ENCODE measurements around the gene SPAM1.

SPAM1 gene

DNA sequence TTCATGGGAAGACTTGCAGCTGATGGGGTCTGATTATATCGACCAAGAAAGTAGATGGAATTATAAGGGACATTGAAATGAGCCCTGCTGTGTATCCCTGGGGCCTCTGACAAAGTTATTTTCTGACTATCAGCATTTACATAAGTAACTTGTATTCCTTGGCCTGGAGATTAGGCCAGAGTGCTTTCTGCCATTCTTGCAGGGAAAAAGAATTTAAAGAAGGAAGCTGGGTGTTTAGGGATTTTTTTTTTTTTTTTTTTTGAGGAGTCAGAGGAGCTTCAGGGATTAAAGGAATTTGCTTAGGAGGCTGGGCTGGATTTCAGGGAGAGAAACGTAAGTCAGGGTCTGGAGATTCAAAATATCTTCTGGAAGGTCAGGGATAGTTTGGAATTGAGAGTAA is 4.6 kb downstream of the SPAM1 start:
- TF ChIP-seq, protein P1, sequence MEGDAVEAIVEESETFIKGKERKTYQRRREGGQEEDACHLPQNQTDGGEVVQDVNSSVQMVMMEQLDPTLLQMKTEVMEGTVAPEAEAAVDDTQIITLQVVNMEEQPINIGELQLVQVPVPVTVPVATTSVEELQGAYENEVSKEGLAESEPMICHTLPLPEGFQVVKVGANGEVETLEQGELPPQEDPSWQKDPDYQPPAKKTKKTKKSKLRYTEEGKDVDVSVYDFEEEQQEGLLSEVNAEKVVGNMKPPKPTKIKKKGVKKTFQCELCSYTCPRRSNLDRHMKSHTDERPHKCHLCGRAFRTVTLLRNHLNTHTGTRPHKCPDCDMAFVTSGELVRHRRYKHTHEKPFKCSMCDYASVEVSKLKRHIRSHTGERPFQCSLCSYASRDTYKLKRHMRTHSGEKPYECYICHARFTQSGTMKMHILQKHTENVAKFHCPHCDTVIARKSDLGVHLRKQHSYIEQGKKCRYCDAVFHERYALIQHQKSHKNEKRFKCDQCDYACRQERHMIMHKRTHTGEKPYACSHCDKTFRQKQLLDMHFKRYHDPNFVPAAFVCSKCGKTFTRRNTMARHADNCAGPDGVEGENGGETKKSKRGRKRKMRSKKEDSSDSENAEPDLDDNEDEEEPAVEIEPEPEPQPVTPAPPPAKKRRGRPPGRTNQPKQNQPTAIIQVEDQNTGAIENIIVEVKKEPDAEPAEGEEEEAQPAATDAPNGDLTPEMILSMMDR (IDR thresholded peaks at IDR 0.05; ENCODE audit: control insufficient read depth, extremely low read depth, insufficient read depth), result no peak
- no peak for DNase-seq (ENCODE audit: low read depth)
- no peak overlapping the region for H3K4me3 ChIP-seq (ENCODE audit: low read depth, low read length)

- H3K4me3 ChIP-seq (ENCODE audit: low read depth, low read length), result no peak overlapping the region
- DNase-seq (ENCODE audit: low read depth), result no peak
- TF ChIP-seq, protein P1 (IDR thresholded peaks at IDR 0.05; ENCODE audit: control insufficient read depth, extremely low read depth, insufficient read depth), result no peak
Measured at GRCh38 chr7:123935436-123936381, 10.7 kb downstream of the SPAM1 start.

DNA sequence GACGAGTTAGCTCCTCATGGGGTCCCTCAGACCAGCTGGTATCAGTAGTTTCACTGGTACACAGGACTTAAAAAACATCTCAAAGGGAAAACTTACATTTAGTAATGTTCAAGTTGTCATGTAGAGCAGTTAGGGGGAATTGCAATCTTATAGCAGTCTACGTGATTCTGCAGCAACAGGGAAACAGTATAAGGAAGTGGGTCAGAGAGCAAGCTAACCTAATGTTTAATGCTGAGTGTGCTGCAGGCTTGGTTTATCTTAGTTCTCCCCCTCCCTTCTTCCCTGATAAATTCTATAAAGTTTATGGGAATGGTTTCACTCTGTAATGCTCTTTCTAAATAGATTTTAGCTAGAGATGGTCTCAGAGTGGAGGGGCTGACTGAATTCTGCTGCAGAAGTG is 11.3 kb downstream of the SPAM1 start:
- no peak for DNase-seq (ENCODE audit: low read depth)
- TF ChIP-seq, protein P1 (IDR thresholded peaks at IDR 0.05; ENCODE audit: control insufficient read depth, extremely low read depth, insufficient read depth), result no peak
- H3K4me3 ChIP-seq (ENCODE audit: low read depth, low read length), result no peak overlapping the region

GRCh38 chr7:123939784-123940183 is 14.7 kb downstream of the SPAM1 start:
- no peak overlapping the region for H3K4me3 ChIP-seq (ENCODE audit: low read depth, low read length)
- DNase-seq (ENCODE audit: low read depth), result no peak
- TF ChIP-seq, protein P1 (IDR thresholded peaks at IDR 0.05; ENCODE audit: control insufficient read depth, extremely low read depth, insufficient read depth), result no peak

- TF ChIP-seq, protein P1 (IDR thresholded peaks at IDR 0.05; ENCODE audit: control insufficient read depth, extremely low read depth, insufficient read depth), result no peak
- H3K4me3 ChIP-seq (ENCODE audit: low read depth, low read length), result no peak overlapping the region
- DNase-seq (ENCODE audit: low read depth), result no peak
Measured at GRCh38 chr7:123941391-123942180, 16.5 kb downstream of the SPAM1 start.

- H3K4me3 ChIP-seq (ENCODE audit: low read depth, low read length), result no peak overlapping the region
- TF ChIP-seq, protein P1 (IDR thresholded peaks at IDR 0.05; ENCODE audit: control insufficient read depth, extremely low read depth, insufficient read depth), result no peak
- DNase-seq (ENCODE audit: low read depth), result no peak
Measured at GRCh38 chr7:123944395-123944794, 19.4 kb downstream of the SPAM1 start.

Data from LNCaP clone FGC (cell line).